Thoracic aorta (tissue), 2 donors: ENCODE measurements around the gene CES3. TPM values are rescaled to one million over a fixed set of nuclear protein-coding genes. Genes with fewer than 3 reads are reported as not detected.

Source experiments
- ATAC-seq: fragments of 150-250 bp; one replicate; pipeline ENCODE4 v1.8.0; 2017; ENCODE audit warnings: low read depth; ENCODE audit not compliant: insufficient number of reproducible peaks, low FRiP score
- DNase-seq: peaks from one replicate; pipeline ENCODE4 v3.0.0-alpha.2; 2020; ENCODE audit warnings: low spot score
- H3K27ac ChIP-seq, 2 donors: fragments of 200-600 bp; sonication (generic); 1 replicate in 1 of 2; 2 replicates in 1 of 2; pipeline ENCODE4 v1.5.1; 2016; ENCODE audit warnings: mild to moderate bottlenecking in 2 of 2, moderate library complexity in 2 of 2
- H3K27me3 ChIP-seq: fragments of 200-600 bp; sonication (generic); replicated peaks from 2 replicates; pipeline ENCODE4 v1.6.0; 2016; ENCODE audit warnings: mild to moderate bottlenecking; ENCODE audit not compliant: insufficient read depth
- H3K36me3 ChIP-seq: fragments of 200-600 bp; sonication (generic); one replicate; pipeline ENCODE4 v1.5.1; 2016
- H3K4me1 ChIP-seq, 2 donors: fragments of 200-600 bp; sonication (generic); 1 replicate in 1 of 2; 2 replicates in 1 of 2; pipeline versions ENCODE4 v1.5.1 to v1.6.0; 2016; ENCODE audit warnings: low read depth in 2 of 2, mild to moderate bottlenecking in 1 of 2; ENCODE audit not compliant: control insufficient read depth in 1 of 2
- H3K4me3 ChIP-seq: fragments of 200-600 bp; sonication (generic); 2 replicates; pipeline ENCODE4 v1.5.1; 2016; ENCODE audit warnings: mild to moderate bottlenecking
- H3K9me3 ChIP-seq: fragments of 200-600 bp; sonication (generic); 2 replicates; pipeline ENCODE4 v1.5.1; 2016
- total RNA-seq, 2 donors: library from RNA; depleted of rRNA; stranded (reverse); fragments of >200 nt; gene quantifications; one replicate each; pipeline versions ENCODE4 v1.1.0 to v1.2.3, GENCODE V29; 2016
- TF ChIP-seq, protein P1 (sequence below): fragments of 200-600 bp; sonication (generic); IDR thresholded peaks from one replicate; pipeline ENCODE4 v1.5.1; 2019; ENCODE audit warnings: antibody characterized with exemption

Gene CES3
- total RNA-seq, 2 donors from 2014 or later, result 0.63 to 1.1 TPM

DNA sequence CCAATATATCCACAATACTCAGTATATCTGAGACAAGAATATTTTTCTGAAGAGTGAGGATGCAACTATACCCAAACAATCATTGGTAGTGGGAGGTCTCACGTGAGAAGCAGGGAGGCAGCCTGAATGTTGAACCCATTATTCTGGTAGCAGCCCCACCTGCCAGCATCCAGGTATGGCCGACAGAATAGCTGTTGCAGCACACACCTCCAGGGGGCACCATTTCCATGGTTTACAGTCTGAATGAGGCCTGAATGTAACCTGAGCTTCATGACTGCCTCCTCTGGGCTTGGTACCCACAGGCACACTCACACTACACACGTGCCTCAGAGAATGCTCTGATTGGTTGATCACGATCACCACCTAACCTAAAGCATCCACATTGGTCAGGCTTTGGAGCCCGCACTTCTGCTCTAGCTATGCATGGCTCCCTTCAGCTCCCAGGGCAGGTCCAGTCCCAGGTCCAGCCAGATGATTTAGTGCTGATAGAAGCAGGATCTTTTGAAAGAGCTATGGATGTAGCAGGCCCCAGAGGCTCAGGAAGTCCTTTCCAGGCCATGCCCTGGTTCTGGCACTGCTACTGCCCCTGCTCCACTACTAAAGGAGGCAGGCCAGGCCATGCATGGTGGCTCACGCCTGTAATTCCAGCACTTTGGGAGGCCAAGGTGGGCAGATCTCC, 56.9 kb downstream of the CES3 start:
- Histone ChIP-seq H3K27me3 (no peaks in the 10 kb centered on the region), H3K4me1 (peaks cover 10 to 18% of the 10 kb centered on the region in 2 donors), H3K4me3 (no peak overlapping the region), H3K36me3 (no peaks in the 10 kb centered on the region), H3K9me3 (no peaks in the 10 kb centered on the region), H3K27ac (no peak overlapping the region)
- DNase-seq (no peak), ATAC-seq (no peak)
- TF ChIP-seq, protein P1, sequence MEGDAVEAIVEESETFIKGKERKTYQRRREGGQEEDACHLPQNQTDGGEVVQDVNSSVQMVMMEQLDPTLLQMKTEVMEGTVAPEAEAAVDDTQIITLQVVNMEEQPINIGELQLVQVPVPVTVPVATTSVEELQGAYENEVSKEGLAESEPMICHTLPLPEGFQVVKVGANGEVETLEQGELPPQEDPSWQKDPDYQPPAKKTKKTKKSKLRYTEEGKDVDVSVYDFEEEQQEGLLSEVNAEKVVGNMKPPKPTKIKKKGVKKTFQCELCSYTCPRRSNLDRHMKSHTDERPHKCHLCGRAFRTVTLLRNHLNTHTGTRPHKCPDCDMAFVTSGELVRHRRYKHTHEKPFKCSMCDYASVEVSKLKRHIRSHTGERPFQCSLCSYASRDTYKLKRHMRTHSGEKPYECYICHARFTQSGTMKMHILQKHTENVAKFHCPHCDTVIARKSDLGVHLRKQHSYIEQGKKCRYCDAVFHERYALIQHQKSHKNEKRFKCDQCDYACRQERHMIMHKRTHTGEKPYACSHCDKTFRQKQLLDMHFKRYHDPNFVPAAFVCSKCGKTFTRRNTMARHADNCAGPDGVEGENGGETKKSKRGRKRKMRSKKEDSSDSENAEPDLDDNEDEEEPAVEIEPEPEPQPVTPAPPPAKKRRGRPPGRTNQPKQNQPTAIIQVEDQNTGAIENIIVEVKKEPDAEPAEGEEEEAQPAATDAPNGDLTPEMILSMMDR, result peak; percentile 47

DNA sequence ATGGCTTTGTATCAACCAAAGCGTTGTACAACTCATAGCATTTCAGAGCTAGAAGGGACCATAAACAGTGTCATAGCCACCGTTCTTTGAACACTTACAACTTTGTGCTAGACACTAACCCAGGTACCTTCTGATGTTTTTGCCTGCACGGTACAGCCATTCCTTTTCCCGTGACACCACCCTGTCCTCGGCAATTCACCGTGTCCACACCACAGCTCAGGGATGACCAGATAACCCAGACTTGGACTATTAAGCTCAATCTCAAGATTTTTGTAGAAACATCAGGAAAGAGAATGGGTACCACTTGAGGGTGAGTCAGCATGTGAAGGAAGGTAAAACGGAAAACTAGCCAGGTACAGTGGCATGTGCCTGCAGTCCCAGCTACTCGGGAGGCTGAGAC, 58.1 kb downstream of the CES3 start:
- DNase-seq (no peak), ATAC-seq (no peak)
- H3K27me3 ChIP-seq, result no peaks in the 10 kb centered on the region
- no peaks in the 10 kb centered on the region for H3K9me3 ChIP-seq
- no peak overlapping the region for H3K4me3 ChIP-seq
- H3K4me1 ChIP-seq, result peaks cover 5 to 10% of the 10 kb centered on the region in 2 donors
- H3K36me3 ChIP-seq, result no peaks in the 10 kb centered on the region
- no peak overlapping the region for H3K27ac ChIP-seq
- TF ChIP-seq, protein P1, result no peak

DNA sequence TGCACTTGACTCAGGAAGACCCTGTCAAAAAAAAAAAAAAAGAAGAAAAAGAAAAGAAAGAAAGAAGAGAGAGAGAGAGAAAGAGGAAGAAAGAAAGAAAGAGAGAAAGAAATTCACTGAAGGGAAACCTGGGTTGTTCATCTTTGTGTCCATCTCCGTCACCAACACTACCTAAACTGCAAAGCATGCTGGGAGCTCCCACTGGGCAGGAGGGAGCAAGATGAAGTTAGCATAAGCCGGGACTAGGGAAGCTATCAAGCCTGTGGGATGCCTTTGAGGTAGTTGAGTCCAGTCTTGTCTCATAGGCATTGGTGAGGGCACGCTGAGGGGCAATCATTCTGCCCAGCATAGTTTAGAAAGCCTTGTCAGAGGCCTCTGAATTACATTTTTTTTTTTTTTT, 60.3 kb downstream of the CES3 start:
- TF ChIP-seq, protein P1, result no peak
- no peak for DNase-seq
- H3K27ac ChIP-seq, result no peak overlapping the region
- no peaks in the 10 kb centered on the region for H3K9me3 ChIP-seq
- no peaks in the 10 kb centered on the region for H3K27me3 ChIP-seq
- H3K4me1 ChIP-seq, result no peaks in the 10 kb centered on the region
- no peak overlapping the region for H3K4me3 ChIP-seq
- no peak for ATAC-seq
- no peaks in the 10 kb centered on the region for H3K36me3 ChIP-seq

DNA sequence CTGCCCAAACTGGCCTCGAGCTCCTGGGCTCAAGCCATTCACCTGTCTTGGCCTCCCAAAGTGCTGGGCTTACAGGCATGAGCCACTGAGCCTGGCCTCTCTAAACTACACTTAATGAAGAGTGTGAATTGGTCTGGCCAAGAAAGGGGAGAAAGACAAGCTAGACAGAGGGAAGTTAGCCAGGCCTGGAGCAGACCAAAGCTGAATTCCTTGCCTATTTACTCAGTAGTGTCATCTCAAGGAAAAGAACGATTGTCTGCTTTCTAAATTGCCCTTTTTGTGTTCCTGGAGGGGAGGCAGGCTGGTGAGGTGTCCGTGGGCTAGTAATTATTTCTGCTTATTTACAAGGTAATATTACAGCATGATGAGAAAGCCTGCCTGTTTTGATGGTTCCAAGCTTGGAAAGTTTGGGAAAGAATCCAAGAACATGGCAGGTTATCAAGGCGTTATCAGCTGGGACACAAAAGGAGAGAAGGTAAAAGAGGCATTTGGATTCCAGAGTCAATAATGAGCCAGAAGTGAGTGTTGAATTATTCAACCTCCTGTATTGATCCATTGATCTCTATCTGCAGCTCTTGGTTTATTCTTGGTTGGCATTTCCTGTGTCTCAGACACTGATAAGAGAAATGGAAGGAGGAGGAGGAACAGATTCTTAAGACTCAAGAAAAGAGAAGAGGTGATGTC, 61.6 kb downstream of the CES3 start:
- Histone ChIP-seq H3K36me3 (no peaks in the 10 kb centered on the region), H3K9me3 (no peaks in the 10 kb centered on the region), H3K4me1 (no peaks in the 10 kb centered on the region), H3K4me3 (no peak overlapping the region), H3K27ac (no peak overlapping the region), H3K27me3 (no peaks in the 10 kb centered on the region)
- ATAC-seq (no peak), DNase-seq (no peak)
- TF ChIP-seq, protein P1, result no peak

DNA sequence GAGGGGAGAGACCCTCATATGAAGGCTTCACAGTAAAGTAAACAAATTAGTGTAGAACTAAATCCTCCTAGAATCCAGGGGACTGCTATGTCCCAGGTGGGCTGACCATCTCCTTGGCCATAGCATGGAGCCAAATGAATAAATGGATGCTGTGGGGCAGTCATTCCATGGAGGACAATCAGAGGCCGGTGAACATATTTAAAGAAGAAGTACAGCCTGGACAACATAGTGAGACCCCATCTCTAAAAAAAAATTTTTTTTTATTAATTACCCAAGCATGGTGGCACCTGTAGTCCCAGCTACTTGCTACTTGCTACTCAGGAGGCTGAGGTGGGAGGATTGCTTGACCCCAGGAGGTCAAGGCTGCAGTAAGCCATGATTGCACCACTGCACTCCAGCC, 62.6 kb downstream of the CES3 start:
- no peak for DNase-seq
- H3K27ac ChIP-seq, result no peak overlapping the region

More for the DNA sequence above, 62.6 kb downstream of the CES3 start:
- no peak overlapping the region for H3K4me3 ChIP-seq
- no peaks in the 10 kb centered on the region for H3K27me3 ChIP-seq
- no peaks in the 10 kb centered on the region for H3K36me3 ChIP-seq
- TF ChIP-seq, protein P1, result no peak
- no peak for ATAC-seq
- H3K4me1 ChIP-seq, result peaks cover 4 to 6% of the 10 kb centered on the region in 2 donors
- no peaks in the 10 kb centered on the region for H3K9me3 ChIP-seq

Other genes starting within 250 kb of the CES3 start
- gene DYNC1LI2, start 209.7 kb upstream of the CES3 start, total RNA-seq, result 100 to 1,000 TPM; 110 to 200 TPM
- not detected for gene TERB1, start 159.7 kb upstream of the CES3 start, total RNA-seq
- 10 to 100 TPM; 29.6 to 48.0 TPM for gene NAE1, start 130.3 kb upstream of the CES3 start, total RNA-seq
- gene CA7, start 116.9 kb upstream of the CES3 start, total RNA-seq, result not detected
- gene PDP2, start 80.8 kb upstream of the CES3 start, total RNA-seq, result 1 to 10 TPM; 4.8 to 6.2 TPM
- not detected for gene CDH16, start 42.4 kb upstream of the CES3 start, total RNA-seq
- gene RRAD, start 35.7 kb upstream of the CES3 start, total RNA-seq, result 10 to 100 TPM; 43.2 to 88.3 TPM
- gene CIAO2B, start 26.9 kb upstream of the CES3 start, total RNA-seq, result 100 to 1,000 TPM in 1 of 2 donors, 10 to 100 TPM in 1; 23.2 to 102 TPM
- gene CES2, start 25.8 kb upstream of the CES3 start, total RNA-seq, result 10 to 100 TPM; 29.8 to 92.7 TPM
- 1 to 10 TPM; 7.4 to 9.5 TPM for gene CES4A, start 27.3 kb downstream of the CES3 start, total RNA-seq
- gene CBFB, start 67.9 kb downstream of the CES3 start, total RNA-seq, result 10 to 100 TPM; 28.3 to 79.7 TPM
- 10 to 100 TPM; 15.6 to 27.2 TPM for gene PHAF1, start 148.7 kb downstream of the CES3 start, total RNA-seq
- 10 to 100 TPM; 33.5 to 59.6 TPM for gene B3GNT9, start 189.7 kb downstream of the CES3 start, total RNA-seq
- 10 to 100 TPM; 18.4 to 52.1 TPM for gene TRADD, start 198.6 kb downstream of the CES3 start, total RNA-seq
- gene FBXL8, start 198.7 kb downstream of the CES3 start, total RNA-seq, result 10 to 100 TPM; 25.6 to 40.2 TPM
- gene HSF4, start 203.5 kb downstream of the CES3 start, total RNA-seq, result 10 to 100 TPM; 44.1 to 87.5 TPM
- 10 to 100 TPM; 43.5 to 80.8 TPM for gene NOL3, start 209.3 kb downstream of the CES3 start, total RNA-seq
- 10 to 100 TPM; 13.7 to 28.4 TPM for gene MATCAP1, start 222.7 kb downstream of the CES3 start, total RNA-seq
- gene EXOC3L1, start 228.9 kb downstream of the CES3 start, total RNA-seq, result 1 to 10 TPM in 1 of 2 donors, under 1 TPM in 1; 0.68 to 1.5 TPM
- gene E2F4, start 230.9 kb downstream of the CES3 start, total RNA-seq, result 100 to 1,000 TPM in 1 of 2 donors, 10 to 100 TPM in 1; 96.4 to 120 TPM
- 1 to 10 TPM; 1.4 TPM for gene ELMO3, start 237.9 kb downstream of the CES3 start, total RNA-seq